Nucleus accumbens (tissue), 56 donors: ENCODE results near the gene INPP5J.

Experiments used
- DNase-seq, 56 donors: peaks; one replicate each; lab custom pipeline; 2025; lab: John Stamatoyannopoulos, UW

The INPP5J gene

DNA sequence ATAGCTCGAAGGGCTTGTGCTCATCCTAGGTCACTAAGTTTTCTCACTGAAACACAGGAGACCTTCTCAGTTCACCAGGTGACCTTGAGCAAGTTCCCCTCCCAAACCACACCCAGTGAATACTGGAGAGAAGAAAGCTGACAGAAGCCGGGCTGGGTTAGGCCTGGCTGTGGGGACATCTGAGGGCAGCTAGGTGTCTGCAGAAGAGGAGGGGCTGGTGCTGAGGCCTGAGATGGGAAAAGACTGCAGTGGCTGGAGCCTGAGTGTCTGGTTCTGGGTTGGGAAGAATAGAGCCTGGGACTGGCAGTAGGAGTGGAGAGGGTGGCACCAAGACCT lies 602 bp upstream of the INPP5J start:
- DNase-seq, result no peak

DNA sequence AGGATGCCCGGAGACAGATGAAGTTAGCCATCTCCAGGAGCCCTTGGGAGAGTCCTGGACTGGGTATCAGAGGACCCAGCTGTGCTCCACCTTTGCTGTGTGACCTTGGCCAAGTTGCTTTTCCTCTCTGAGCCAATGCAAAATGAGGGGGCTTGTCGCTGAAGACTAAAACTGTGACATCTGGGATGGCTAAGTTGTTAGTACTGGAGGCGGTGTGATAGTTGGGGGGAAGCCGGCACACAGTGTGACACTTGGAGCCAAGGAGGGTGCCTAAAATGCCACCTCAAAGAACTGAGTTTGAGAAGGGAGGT lies 481 bp downstream of the INPP5J start:
- DNase-seq, result no peak

- DNase-seq, result no peak
These were observed 1.5 kb downstream of the INPP5J start for GRCh38 chr22:31124290-31124689.

- DNase-seq, result no peak
These were observed 2.2 kb downstream of the INPP5J start for GRCh38 chr22:31124811-31125465.

GRCh38 chr22:31125521-31126117 lies 2.9 kb downstream of the INPP5J start:
- DNase-seq, result no peak

GRCh38 chr22:31126128-31126868 lies 3.5 kb downstream of the INPP5J start:
- DNase-seq, result no peak

- no peak for DNase-seq
These were observed 4.1 kb downstream of the INPP5J start for GRCh38 chr22:31126869-31127175.

DNA sequence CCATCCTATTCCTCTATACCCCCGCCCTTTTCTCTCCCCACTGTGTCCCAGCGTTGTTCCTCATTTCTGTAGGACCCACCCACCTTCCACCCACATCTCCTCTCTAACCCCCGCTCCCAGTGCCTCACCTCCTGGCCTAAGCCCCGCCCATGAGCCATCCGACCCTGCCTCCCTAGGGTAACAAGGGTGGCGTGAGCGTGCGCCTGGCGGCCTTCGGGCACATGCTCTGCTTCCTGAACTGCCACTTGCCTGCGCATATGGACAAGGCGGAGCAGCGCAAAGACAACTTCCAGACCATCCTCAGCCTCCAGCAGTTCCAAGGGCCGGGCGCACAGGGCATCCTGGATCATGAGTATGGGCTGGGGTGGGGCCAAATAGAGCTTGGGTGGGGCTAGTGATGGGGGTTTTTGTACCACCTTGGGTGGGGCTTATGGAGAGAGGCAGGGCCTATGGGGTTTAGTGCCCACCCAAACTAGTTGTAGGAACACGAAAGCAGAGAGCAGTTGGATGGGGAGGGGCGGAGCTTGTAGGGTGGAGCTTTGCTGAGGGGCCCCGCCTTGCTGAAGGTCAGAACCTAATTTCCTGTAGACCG lies 4.5 kb downstream of the INPP5J start:
- DNase-seq, result no peak

- DNase-seq, result no peak
These were observed 5.4 kb downstream of the INPP5J start for GRCh38 chr22:31128156-31128555.

DNA sequence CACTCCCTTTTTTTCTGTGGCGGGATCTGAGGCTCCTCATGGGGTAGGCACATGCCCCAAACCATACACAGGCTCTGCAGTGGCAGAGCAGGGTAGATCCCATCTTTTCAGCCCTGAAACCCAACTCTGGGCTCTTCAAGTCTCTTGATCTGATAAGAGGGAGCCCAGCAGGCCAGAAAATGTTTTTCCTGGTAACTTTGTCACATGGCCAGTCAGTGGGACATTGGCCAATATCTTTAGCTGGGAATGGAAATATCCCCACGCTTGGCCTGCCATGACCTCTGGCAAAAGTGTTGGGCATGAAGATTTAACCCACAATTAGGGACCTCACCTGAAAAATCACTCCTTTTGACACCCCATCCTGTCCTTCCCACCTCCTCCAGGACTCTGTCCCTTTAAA lies 8.1 kb downstream of the INPP5J start:
- no peak for DNase-seq

- DNase-seq, result no peak
These were observed 11.1 kb downstream of the INPP5J start for GRCh38 chr22:31133911-31134310.

GRCh38 chr22:31134688-31135087 lies 11.9 kb downstream of the INPP5J start:
- no peak for DNase-seq

DNA sequence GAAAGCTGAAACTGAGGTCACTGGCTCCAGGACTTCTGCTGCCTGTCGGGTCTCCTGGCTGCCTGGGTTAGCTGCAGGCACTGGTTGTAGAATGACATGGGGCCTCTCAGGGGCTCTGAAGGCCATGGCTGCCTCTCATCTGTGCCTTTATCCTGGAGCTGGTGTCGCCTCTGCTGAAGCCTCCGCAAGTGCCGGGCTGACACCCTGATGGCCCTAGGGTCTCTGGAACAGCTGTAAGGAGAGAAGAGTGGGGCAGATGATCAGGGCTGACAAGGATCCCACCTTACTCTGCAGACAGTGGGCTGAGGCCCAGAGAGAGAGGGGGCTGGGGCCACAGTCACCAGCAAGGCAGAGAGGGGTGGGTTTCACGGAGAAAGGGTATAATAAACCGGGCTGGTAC lies 12.9 kb downstream of the INPP5J start:
- no peak for DNase-seq

DNA sequence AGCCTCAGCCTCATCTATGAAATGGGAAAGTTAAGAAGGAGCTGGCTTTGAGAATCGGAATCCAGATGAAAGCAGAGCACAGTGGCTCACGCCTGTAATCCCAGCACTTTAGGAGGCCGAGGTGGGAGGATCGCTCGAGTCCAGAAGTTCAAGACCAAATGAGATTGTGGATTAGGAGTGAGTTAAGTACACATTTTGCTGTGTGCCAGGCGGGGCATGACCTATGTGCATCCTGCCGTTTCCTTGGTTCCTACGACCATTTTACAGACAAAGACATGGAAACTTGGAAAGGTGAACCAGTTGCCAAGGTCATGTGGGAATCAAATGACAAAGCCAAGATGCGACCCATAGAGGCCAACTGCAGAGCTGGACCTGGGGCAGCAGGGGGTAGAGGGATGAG lies 13.4 kb downstream of the INPP5J start:
- no peak for DNase-seq

- no peak for DNase-seq
These were observed 13.9 kb downstream of the INPP5J start for GRCh38 chr22:31136711-31137110.

- no peak for DNase-seq
These were observed 15.0 kb downstream of the INPP5J start for GRCh38 chr22:31137721-31138120.

GRCh38 chr22:31138126-31138525 lies 15.4 kb downstream of the INPP5J start:
- no peak for DNase-seq

DNA sequence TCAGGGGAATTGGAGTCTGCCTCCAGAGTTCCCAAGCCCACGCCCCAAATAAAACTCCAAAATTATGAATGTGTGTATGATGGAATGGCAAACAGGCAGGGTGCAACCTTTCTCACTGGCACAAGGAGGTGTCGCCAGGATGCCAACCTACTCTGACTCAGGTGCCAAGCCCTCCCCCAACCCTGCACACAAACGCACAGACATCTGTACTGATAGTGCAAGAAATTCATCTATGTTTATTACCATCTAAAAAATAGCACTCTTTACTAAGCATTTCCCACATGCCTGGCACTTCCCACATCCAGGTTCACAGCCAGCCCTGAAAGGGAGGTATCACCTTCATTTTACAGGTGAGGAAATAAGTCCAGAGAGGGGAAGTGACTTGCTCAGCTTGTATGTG lies 16.3 kb downstream of the INPP5J start:
- DNase-seq, result no peak

- no peak for DNase-seq
These were observed 17.3 kb downstream of the INPP5J start, which contains the start of gene PLA2G3 for GRCh38 chr22:31139866-31140716. TSS of gene PLA2G3 (minus strand) at chr22:31140508. CDS start at chr22:31140354, 154 bp downstream.

- no peak for DNase-seq
These were observed 18.0 kb downstream of the INPP5J start for GRCh38 chr22:31140746-31141145.

- no peak for DNase-seq
These were observed 18.8 kb downstream of the INPP5J start for GRCh38 chr22:31141551-31141950.
